DOHH2 (cell line): ENCODE results near the gene PCARE.

Source experiments
- H3F3A ChIP-seq: fragments of 200-600 bp; sonication (generic), shearing (Covaris generic); 2 replicates; pipeline ENCODE4 v1.6.0; 2016; ENCODE audit warnings: antibody characterized with exemption, mild to moderate bottlenecking; ENCODE audit not compliant: control insufficient read depth, insufficient read depth
- H3K27ac ChIP-seq: fragments of 200-600 bp; sonication (generic); 2 replicates; pipeline ENCODE4 v1.5.1; 2014; ENCODE audit warnings: low read depth, mild to moderate bottlenecking, low read length, moderate library complexity
- H3K27me3 ChIP-seq: fragments of 200-600 bp; sonication (generic); 2 replicates; pipeline ENCODE4 v1.6.1; 2014; ENCODE audit warnings: mild to moderate bottlenecking, low read length, mixed read lengths; ENCODE audit not compliant: control insufficient read depth
- H3K36me3 ChIP-seq: fragments of 200-600 bp; sonication (generic); 2 replicates; pipeline ENCODE4 v1.6.1; 2014; ENCODE audit warnings: mild to moderate bottlenecking, low read length, moderate library complexity, mixed read lengths; ENCODE audit not compliant: control insufficient read depth
- H3K4me1 ChIP-seq: fragments of 200-600 bp; sonication (generic); 2 replicates; pipeline ENCODE4 v1.6.1; 2014; ENCODE audit warnings: mild to moderate bottlenecking, low read length, mixed read lengths; ENCODE audit not compliant: control insufficient read depth
- H3K4me2 ChIP-seq: fragments of 200-600 bp; sonication (generic); 2 replicates; pipeline ENCODE4 v1.6.0; 2014; ENCODE audit warnings: mild to moderate bottlenecking, low read length, moderate library complexity
- H3K4me3 ChIP-seq: fragments of 200-600 bp; sonication (generic); 2 replicates; pipeline ENCODE4 v1.5.1; 2014; ENCODE audit warnings: mild to moderate bottlenecking, low read length, mixed read lengths
- H3K79me2 ChIP-seq: fragments of 200-600 bp; sonication (generic); 2 replicates; pipeline ENCODE4 v1.6.1; 2014; ENCODE audit warnings: mild to moderate bottlenecking, low read length, mixed read lengths; ENCODE audit not compliant: control insufficient read depth
- H3K9me2 ChIP-seq: fragments of 200-600 bp; sonication (generic); replicated peaks from 2 replicates; pipeline ENCODE4 v1.6.1; 2014; ENCODE audit warnings: mild to moderate bottlenecking, low read length, mixed read lengths; ENCODE audit not compliant: control insufficient read depth
- H3K9me3 ChIP-seq: fragments of 200-600 bp; sonication (generic); 2 replicates; pipeline ENCODE4 v1.6.1; 2014; ENCODE audit warnings: antibody characterized with exemption, low read length, mixed read lengths; ENCODE audit not compliant: control insufficient read depth, insufficient read depth
- H4K20me1 ChIP-seq: fragments of 200-600 bp; sonication (generic); 2 replicates; pipeline ENCODE4 v1.6.0; 2014; ENCODE audit warnings: low read depth, mild to moderate bottlenecking, antibody characterized with exemption, low read length, moderate library complexity; ENCODE audit not compliant: control insufficient read depth, insufficient read depth
- CTCF ChIP-seq: fragments of 200-600 bp; sonication (generic); IDR thresholded peaks from one replicate; pipeline ENCODE4 v1.5.1; 2014; ENCODE audit warnings: antibody characterized with exemption, mild to moderate bottlenecking, low read depth, low read length; ENCODE audit not compliant: poor library complexity, severe bottlenecking
- EZH2phosphoT487 ChIP-seq: fragments of 200-600 bp; sonication (generic); IDR thresholded peaks from 2 replicates; pipeline ENCODE4 v1.6.1; 2017; ENCODE audit warnings: borderline replicate concordance, mild to moderate bottlenecking, antibody characterized with exemption, low read length, moderate library complexity, mixed read lengths

Gene PCARE

GRCh38 chr2:29106256-29106655 is 31.9 kb upstream of the PCARE start:
- H3K79me2 ChIP-seq: no peaks in the 10 kb centered on the region
- H4K20me1 ChIP-seq: no peaks in the 10 kb centered on the region
- TF ChIP-seq EZH2phosphoT487 (no peak), CTCF (no peak)
- no peak overlapping the region for H3K27ac ChIP-seq
- H3K4me2 ChIP-seq: no peak overlapping the region
- H3K9me3 ChIP-seq: no peaks in the 10 kb centered on the region
- no peaks in the 10 kb centered on the region for H3K36me3 ChIP-seq
- H3K27me3 ChIP-seq: peaks cover 30% of the 10 kb centered on the region
- H3F3A ChIP-seq: no peaks in the 10 kb centered on the region
- no peaks in the 10 kb centered on the region for H3K9me2 ChIP-seq
- no peaks in the 10 kb centered on the region for H3K4me1 ChIP-seq
- no peak overlapping the region for H3K4me3 ChIP-seq

- Histone ChIP-seq H3K36me3 (no peaks in the 10 kb centered on the region), H3K9me2 (no peaks in the 10 kb centered on the region), H3K79me2 (no peaks in the 10 kb centered on the region), H3K4me3 (no peak overlapping the region), H4K20me1 (no peaks in the 10 kb centered on the region), H3K27ac (no peak overlapping the region), H3F3A (no peaks in the 10 kb centered on the region), H3K4me1 (no peaks in the 10 kb centered on the region), H3K9me3 (no peaks in the 10 kb centered on the region), H3K27me3 (peaks cover 24% of the 10 kb centered on the region), H3K4me2 (no peak overlapping the region)
- TF ChIP-seq CTCF: no peak
- TF ChIP-seq EZH2phosphoT487: no peak
These were observed 31.1 kb upstream of the PCARE start for GRCh38 chr2:29105375-29105774.

- Histone ChIP-seq H3K9me3 (no peaks in the 10 kb centered on the region), H3K36me3 (no peaks in the 10 kb centered on the region), H3K27ac (no peak overlapping the region), H3K4me1 (no peaks in the 10 kb centered on the region), H3K27me3 (peaks cover 17% of the 10 kb centered on the region), H3K4me3 (no peak overlapping the region), H4K20me1 (no peaks in the 10 kb centered on the region), H3K79me2 (no peaks in the 10 kb centered on the region), H3K9me2 (no peaks in the 10 kb centered on the region), H3F3A (no peaks in the 10 kb centered on the region), H3K4me2 (no peak overlapping the region)
- TF ChIP-seq EZH2phosphoT487 (no peak), CTCF (no peak)
These were observed 30.4 kb upstream of the PCARE start for GRCh38 chr2:29104688-29105087.

- Histone ChIP-seq H3K4me1 (no peaks in the 10 kb centered on the region), H3K79me2 (no peaks in the 10 kb centered on the region), H4K20me1 (no peaks in the 10 kb centered on the region), H3K9me2 (no peaks in the 10 kb centered on the region), H3K4me3 (no peak overlapping the region), H3F3A (no peaks in the 10 kb centered on the region), H3K4me2 (no peak overlapping the region), H3K9me3 (no peaks in the 10 kb centered on the region), H3K27ac (no peak overlapping the region), H3K27me3 (peaks cover 7% of the 10 kb centered on the region; the same call in 1 of the 2 replicates), H3K36me3 (no peaks in the 10 kb centered on the region)
- no peak for TF ChIP-seq CTCF
- no peak for TF ChIP-seq EZH2phosphoT487
These were observed 26.2 kb upstream of the PCARE start for GRCh38 chr2:29100564-29100963.
